KG1 (cell line): Measurements from ENCODE around the gene SSBP2.
"Not testable (repeated sequence)": the region's sequence is repeated elsewhere in the genome, so short reads cannot be mapped to it uniquely, and the experiment has no call there.

Experiments
- DNase-seq: peaks from one replicate; lab custom pipeline; 2025; lab: John Stamatoyannopoulos, UW

Gene SSBP2

DNA sequence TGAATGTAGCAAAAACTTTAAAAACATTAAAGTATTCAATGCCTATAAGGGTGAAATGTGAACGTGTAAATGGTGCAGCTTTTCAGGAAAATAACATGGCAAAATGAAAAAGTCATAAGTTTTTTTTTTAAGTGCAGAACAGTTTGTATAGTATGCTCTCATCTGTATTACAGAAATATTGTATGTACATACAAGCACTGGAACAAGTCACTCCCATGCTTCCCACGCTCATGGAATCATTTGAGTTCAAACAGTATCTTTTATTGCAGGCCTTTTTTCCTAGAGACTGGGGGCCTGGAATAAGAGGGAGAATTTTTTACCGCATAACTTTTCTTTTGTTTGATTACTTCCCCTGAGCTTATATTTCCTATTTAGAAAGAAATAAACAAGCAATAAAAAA is 94.1 kb downstream of the SSBP2 start:
- no peak for DNase-seq

DNA sequence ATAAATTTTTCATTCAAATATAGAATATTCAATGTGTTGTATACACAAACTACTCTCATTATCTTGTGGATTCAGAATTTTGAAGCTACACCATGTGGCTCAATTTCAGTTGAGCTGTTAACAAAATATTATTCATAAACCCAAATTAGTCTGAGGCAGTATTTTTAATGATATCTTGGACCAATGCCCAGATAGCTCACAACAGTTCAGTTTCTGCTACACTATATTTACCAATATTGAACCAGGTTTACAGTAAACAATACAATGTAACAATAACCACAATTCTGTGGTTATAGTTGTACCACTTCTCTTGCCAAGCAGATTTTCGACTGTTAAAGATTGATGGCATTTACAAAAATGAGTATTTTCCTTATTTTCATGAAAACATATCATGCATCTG is 99.9 kb downstream of the SSBP2 start:
- no peak for DNase-seq

DNA sequence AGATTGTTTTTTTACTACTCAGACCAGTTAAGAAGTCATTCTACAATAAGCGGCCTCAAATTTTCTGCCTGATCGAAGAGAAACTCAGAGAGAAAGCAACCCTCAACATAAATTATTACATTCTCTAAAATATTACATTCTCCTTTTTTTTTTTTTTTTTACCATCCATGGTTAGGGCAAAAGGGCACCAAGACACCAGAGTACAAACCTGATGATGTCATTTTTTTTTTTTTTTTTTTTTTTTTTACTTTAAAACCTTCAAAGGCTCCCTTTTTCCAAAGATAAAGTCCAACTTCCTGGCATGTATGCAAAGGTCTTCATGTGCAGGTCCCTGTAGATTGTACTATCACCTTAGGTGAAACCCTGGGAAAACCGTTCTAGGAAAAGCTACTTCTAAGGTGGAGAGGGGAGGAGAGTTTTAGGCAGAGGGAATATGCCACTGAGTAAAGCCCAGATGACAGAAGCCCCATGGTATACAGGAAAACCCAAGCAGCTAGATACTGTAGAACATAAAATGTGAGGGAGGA is 104.4 kb downstream of the SSBP2 start:
- DNase-seq, result no peak

GRCh38 chr5:81642210-81642609 is 108.7 kb downstream of the SSBP2 start:
- DNase-seq, result no peak

- DNase-seq, result no peak
These were observed 111.3 kb downstream of the SSBP2 start for GRCh38 chr5:81639556-81639955.

- no peak for DNase-seq
These were observed 112.4 kb downstream of the SSBP2 start for GRCh38 chr5:81638471-81638870.

- DNase-seq, result no peak
These were observed 117.0 kb downstream of the SSBP2 start for GRCh38 chr5:81633891-81634290.

- DNase-seq, result no peak
These were observed 117.4 kb downstream of the SSBP2 start for GRCh38 chr5:81633471-81633870.

DNA sequence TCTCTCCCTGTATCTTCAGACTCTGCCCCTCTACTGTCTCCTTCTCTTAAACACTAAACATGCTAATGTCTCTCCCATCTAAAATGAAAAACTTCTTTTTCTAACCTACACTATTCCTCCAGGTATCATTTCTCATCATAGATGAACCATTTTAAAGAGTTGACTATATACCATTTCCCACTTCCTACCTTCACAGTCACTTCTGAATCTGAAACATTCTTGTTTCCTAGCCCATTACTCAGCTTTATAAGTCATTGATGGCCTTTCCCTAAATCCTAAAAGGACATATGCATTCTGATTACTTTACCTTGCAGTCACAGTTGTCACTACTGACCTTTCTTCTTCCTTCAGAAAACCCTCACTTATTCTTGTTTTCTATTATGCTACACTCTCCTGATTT is 118.2 kb downstream of the SSBP2 start:
- DNase-seq, result no peak

GRCh38 chr5:81631621-81632020 is 119.3 kb downstream of the SSBP2 start:
- no peak for DNase-seq

DNA sequence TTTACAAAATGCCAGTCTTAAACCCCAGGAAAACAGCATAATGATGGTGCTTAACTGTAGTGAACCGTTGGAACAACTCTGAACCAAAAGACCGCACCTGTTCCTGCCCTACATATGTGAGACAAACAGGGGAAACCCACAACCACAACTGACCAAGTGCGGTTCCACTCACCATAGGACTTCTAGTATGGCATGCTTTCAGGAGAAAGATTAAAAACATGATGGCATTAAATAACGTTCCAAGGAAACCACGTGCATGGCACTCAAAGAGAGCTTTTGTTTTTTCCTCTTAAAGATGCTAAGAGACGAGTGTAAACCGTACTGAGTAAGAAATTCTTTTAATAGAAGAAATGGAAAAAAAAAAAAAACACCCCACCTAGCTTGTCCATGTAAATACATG is 119.8 kb downstream of the SSBP2 start:
- peak; percentile 94 for DNase-seq

GRCh38 chr5:81630684-81631083 is 120.2 kb downstream of the SSBP2 start:
- peak; percentile 83 for DNase-seq

GRCh38 chr5:81629986-81630385 is 120.9 kb downstream of the SSBP2 start:
- no peak for DNase-seq

DNA sequence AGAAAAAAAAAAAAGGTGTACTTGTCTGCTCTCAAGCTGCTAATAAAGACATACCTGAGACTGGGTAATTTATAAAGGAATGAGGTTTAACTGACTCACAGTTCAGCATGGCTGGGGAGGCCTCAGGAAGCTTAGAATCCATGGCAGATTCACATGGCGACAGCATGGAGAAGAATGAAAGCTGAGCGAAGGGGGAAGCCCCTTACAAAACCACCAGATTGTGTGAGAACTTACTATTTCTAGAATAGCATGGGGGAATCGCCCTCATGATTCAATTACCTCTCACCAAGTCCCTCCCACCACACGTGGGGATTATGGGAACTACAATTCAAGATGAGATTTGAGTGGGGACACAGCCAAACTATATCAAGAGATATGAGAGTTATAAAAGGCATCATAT is 122.8 kb downstream of the SSBP2 start:
- DNase-seq, result not testable (repeated sequence)

- DNase-seq, result no peak
These were observed 124.4 kb downstream of the SSBP2 start for GRCh38 chr5:81626524-81626923.

DNA sequence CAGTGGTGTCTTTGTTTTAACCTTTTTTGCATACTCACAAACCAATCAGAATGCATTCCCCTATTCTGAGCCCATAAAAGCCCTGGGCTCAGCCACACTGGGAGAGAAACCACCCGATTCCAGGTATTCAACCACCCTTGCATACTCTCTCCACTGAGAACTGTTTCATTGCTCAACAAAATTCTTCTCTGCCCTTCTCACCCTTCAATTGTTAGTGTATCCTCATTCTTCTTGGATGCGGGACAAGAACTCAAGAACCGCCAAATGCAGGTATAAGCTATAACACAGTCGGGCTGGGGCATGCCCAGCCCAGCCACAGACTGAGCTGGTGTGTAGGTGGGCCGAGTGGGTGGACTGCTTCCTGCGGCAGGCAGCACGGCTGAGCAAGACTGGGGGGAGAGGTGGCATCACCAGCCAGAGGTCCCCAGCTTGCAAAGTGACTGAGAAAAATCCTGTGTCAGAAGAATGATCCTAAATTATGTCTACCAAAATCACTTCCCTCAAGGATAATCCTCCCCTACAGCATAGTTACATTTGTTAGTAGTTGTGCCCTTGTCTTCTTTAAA is 141.0 kb downstream of the SSBP2 start:
- no peak for DNase-seq

DNA sequence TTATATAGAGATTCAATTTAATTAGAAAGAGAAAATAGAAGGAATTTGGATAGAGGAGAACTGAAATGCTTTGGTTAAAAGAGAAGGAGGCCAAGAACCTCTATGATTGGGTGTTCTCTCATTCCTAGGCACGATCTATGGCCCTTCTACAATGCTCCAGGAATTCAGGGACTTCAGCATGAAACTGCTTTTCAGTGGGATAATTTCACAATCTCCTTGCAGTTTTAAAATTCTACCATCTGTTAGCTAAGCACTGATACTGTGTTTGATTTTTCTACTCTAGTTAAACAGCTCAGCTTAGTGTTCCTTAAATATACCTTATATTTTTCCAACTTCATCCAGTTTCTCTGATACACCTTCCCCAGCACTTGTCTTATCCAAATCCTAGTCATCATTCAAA is 141.9 kb downstream of the SSBP2 start:
- DNase-seq, result no peak

- DNase-seq, result no peak
These were observed 143.2 kb downstream of the SSBP2 start for GRCh38 chr5:81607693-81608092.

DNA sequence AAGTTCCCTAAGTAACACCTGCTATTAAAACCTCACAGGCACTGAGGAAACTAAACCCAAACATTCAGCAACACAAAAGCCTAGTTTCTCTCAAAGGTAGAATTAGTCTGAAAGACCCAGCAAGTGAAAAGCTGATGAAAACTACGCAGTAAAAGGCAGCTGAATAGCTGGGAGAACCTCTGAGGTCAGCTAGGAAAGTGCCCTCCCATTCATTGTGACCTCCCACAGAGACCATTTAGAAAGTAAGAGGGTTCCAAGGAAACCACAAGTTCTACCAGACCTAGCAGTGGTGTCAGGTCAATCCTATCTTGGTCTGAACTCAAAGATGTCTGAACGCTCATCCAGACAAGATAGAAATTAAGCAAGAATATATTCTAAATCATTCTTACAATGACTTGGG is 144.7 kb downstream of the SSBP2 start:
- DNase-seq, result no peak

- DNase-seq, result no peak
These were observed 145.6 kb downstream of the SSBP2 start for GRCh38 chr5:81605299-81605698.

DNA sequence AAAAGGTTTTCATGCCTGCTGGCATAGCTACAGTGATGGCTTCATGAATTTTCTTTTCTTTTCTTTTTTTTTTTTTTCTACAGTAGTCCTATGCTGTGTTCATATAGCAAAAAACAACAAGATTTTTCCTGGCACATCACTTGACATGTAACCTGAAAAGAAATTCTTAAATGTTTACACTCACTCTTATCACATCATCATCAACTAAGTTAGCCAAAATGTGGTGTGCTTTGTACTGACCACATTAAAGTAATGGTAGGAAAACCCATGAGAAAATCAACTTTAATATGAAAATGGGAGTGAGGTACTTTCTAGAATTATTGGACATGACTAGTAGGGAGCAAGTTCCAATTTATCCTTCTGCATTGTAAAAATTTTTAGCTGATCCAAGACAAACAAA is 146.7 kb downstream of the SSBP2 start:
- no peak for DNase-seq

DNA sequence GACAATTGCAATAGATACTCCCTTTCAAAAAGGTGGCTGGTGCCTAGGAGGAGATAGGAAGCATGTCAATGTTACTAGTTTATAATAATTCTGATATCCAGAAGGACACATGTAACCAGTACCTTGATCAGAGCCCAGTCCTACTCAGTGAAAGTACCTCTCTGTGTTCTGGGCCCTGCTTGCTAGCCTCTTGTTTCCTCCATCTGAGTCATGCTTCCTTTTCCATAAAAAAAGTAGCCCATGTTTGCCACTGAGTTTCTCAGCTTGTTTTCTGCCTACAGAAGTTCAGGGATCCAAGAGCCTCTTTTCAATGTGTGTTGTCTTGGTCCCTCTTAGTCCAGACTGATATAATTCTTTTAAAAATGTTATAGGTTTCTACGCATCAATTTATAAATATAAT is 149.0 kb downstream of the SSBP2 start:
- DNase-seq, result peak; percentile 30

- DNase-seq, result not testable (repeated sequence)
These were observed 158.8 kb downstream of the SSBP2 start for GRCh38 chr5:81592085-81592484.
